A549 (cell line): ENCODE results near the gene NCBP3. TPM values are rescaled to one million over a fixed set of nuclear protein-coding genes. Genes with fewer than 3 reads are reported as not detected.

Source experiments
- ATAC-seq, 2 experiments: fragments of 200-7000 bp in 1 of 2; fragments of >200 bp in 1 of 2; cut with Nextera tagmentation in 1 of 2; cut with Tn5 transposase in 1 of 2; 3 replicates each; pipeline versions ENCODE4 v1.8.0 to v1.9.1; 2018 to 2020; ENCODE audit warnings: mild to moderate bottlenecking in 1 of 2, moderate library complexity in 1 of 2
- CTCF ChIA-PET: fragments of 300-600 bp; sonication (Branson Sonifier 250); formaldehyde crosslinking; extraction: SDS; loops from one replicate; lab custom pipeline; 2021; ENCODE audit warnings: antibody characterized with exemption, inconsistent platforms; lab: Yijun Ruan, JAX
- POLR2A ChIA-PET: fragments of 350-600 bp; formaldehyde crosslinking; extraction: SDS; loops from one replicate; lab custom pipeline; 2021; ENCODE audit warnings: antibody characterized with exemption, inconsistent platforms; lab: Yijun Ruan, JAX
- DNase-seq, 2 experiments: peaks; one replicate each; pipeline versions ENCODE4 v3.0.0 to v3.0.0-alpha.2; 2011 to 2016; ENCODE audit warnings: low read depth in 1 of 2, low spot score in 1 of 2
- FAIRE-seq: peaks from 2 replicates; lab custom pipeline; 2011; peaks lifted over from hg19 to GRCh38; lab: Jason Lieb, UNC
- H3K27ac ChIP-seq, 2 experiments: fragments of >200 bp; sonication (Bioruptor Twin); formaldehyde crosslinking; 3 replicates each; pipeline ENCODE4 v1.5.1; 2016 to 2017
- H3K4me1 ChIP-seq: fragments of >200 bp; sonication (Bioruptor Twin); formaldehyde crosslinking; 3 replicates; pipeline ENCODE4 v1.6.1; 2016
- H3K4me2 ChIP-seq: fragments of >200 bp; sonication (Bioruptor Twin); formaldehyde crosslinking; 3 replicates; pipeline ENCODE4 v1.6.1; 2016
- H3K4me3 ChIP-seq: fragments of >200 bp; sonication (Bioruptor Twin); formaldehyde crosslinking; 3 replicates; pipeline ENCODE4 v1.5.1; 2016
- H3K9me3 ChIP-seq: fragments of >200 bp; sonication (Bioruptor Twin); formaldehyde crosslinking; 3 replicates; pipeline ENCODE4 v1.6.1; 2016
- BHLHE40 ChIP-seq: IDR thresholded peaks from 2 replicates; pipeline ENCODE4 v1.6.1; 2012; ENCODE audit warnings: low read depth, low read length, inconsistent platforms
- CBX2 ChIP-seq: fragments of 200-600 bp; sonication (generic); IDR thresholded peaks from 2 replicates; pipeline ENCODE4 v1.6.1; 2016; ENCODE audit warnings: low read depth, mild to moderate bottlenecking, borderline replicate concordance
- CBX8 ChIP-seq: fragments of 200-600 bp; sonication (generic); IDR thresholded peaks from 2 replicates; pipeline ENCODE4 v1.6.1; 2016
- CHD4 ChIP-seq: fragments of 200-600 bp; sonication (generic); IDR thresholded peaks from 2 replicates; pipeline ENCODE4 v1.6.1; 2016; ENCODE audit warnings: antibody characterized with exemption, mild to moderate bottlenecking, borderline replicate concordance
- EHF ChIP-seq: fragments of 250-450 bp; sonication (Bioruptor Pico); IDR thresholded peaks from 2 replicates; pipeline ENCODE4 v1.5.0; 2020; ENCODE audit warnings: mild to moderate bottlenecking
- EHMT2 ChIP-seq: fragments of 200-600 bp; sonication (generic); IDR thresholded peaks from 2 replicates; pipeline ENCODE4 v1.6.1; 2016; ENCODE audit warnings: antibody characterized with exemption, low read depth, mild to moderate bottlenecking, moderate library complexity
- EP300 ChIP-seq, 2 experiments: fragments of >200 bp; sonication (Bioruptor Twin); formaldehyde crosslinking; IDR thresholded peaks; 2 replicates in 1 of 2; 3 replicates in 1 of 2; pipeline ENCODE4 v1.6.1; 2016 to 2017
- ESRRA ChIP-seq: fragments of 150-350 bp; IDR thresholded peaks from 2 replicates; pipeline ENCODE4 v1.6.1; 2014; ENCODE audit warnings: mild to moderate bottlenecking, low read length, borderline replicate concordance
- FOSB ChIP-seq: fragments of 250-450 bp; sonication (Bioruptor Pico); IDR thresholded peaks from 2 replicates; pipeline ENCODE4 v1.5.0; 2020; ENCODE audit warnings: mild to moderate bottlenecking, moderate library complexity
- FOSL2 ChIP-seq, 2 experiments: fragments of 450-650 bp in 1 of 2; fragments of >200 bp in 1 of 2; sonication (Bioruptor Twin) in 1 of 2; formaldehyde crosslinking; IDR thresholded peaks; 2 replicates each; pipeline versions ENCODE4 v1.5.0 to v1.6.1; 2016 to 2020; ENCODE audit warnings: mild to moderate bottlenecking in 1 of 2, moderate library complexity in 1 of 2
- FOXS1 ChIP-seq: fragments of 250-450 bp; sonication (Bioruptor Pico); IDR thresholded peaks from 2 replicates; pipeline ENCODE4 v1.5.0; 2020; ENCODE audit warnings: mild to moderate bottlenecking, moderate library complexity
- HES2 ChIP-seq: fragments of >200 bp; sonication (Bioruptor Twin); formaldehyde crosslinking; IDR thresholded peaks from 2 replicates; pipeline ENCODE4 v1.6.1; 2016
- HOXA7 ChIP-seq: fragments of 250-450 bp; sonication (Bioruptor Pico); IDR thresholded peaks from 2 replicates; pipeline ENCODE4 v1.5.0; 2020; ENCODE audit warnings: mild to moderate bottlenecking, moderate library complexity
- HOXB13 ChIP-seq: fragments of 250-450 bp; sonication (Bioruptor Pico); IDR thresholded peaks from 2 replicates; pipeline ENCODE4 v1.5.0; 2020; ENCODE audit warnings: low read depth, mild to moderate bottlenecking, moderate library complexity
- JUN ChIP-seq, 2 experiments: fragments of >200 bp; sonication (Bioruptor Twin); formaldehyde crosslinking; IDR thresholded peaks; 2 replicates in 1 of 2; 3 replicates in 1 of 2; pipeline ENCODE4 v1.6.1; 2016 to 2017
- MYC ChIP-seq: IDR thresholded peaks from 2 replicates; pipeline ENCODE4 v1.6.1; 2012; ENCODE audit warnings: mild to moderate bottlenecking, inconsistent platforms, low read length, improper control_type of control experiment, borderline replicate concordance
- NFE2L2 ChIP-seq: fragments of 150-350 bp; conservative IDR thresholded peaks from 2 replicates; pipeline ENCODE4 v1.6.1; 2014; ENCODE audit warnings: low read length
- NPAS2 ChIP-seq: fragments of 250-450 bp; sonication (Bioruptor Pico); IDR thresholded peaks from 2 replicates; pipeline ENCODE4 v1.8.0; 2022; ENCODE audit warnings: mild to moderate bottlenecking, moderate library complexity, borderline replicate concordance
- PHF8 ChIP-seq: fragments of 200-600 bp; sonication (generic); IDR thresholded peaks from 2 replicates; pipeline ENCODE4 v1.6.1; 2016; ENCODE audit warnings: low read depth, mild to moderate bottlenecking, antibody characterized with exemption, moderate library complexity, borderline replicate concordance
- POLR2A ChIP-seq: IDR thresholded peaks from 2 replicates; pipeline ENCODE4 v1.6.1; 2012; ENCODE audit warnings: mild to moderate bottlenecking, low read length
- POLR2AphosphoS2 ChIP-seq: conservative IDR thresholded peaks from 2 replicates; pipeline ENCODE4 v1.6.1; 2012; ENCODE audit warnings: low read length, improper control_type of control experiment, inconsistent platforms
- REST ChIP-seq: fragments of 200-600 bp; sonication (generic); IDR thresholded peaks from 2 replicates; pipeline ENCODE4 v1.6.1; 2016; ENCODE audit warnings: antibody characterized with exemption, mild to moderate bottlenecking, moderate library complexity
- RNF2 ChIP-seq: fragments of 200-600 bp; sonication (generic); IDR thresholded peaks from 2 replicates; pipeline ENCODE4 v1.6.1; 2016; ENCODE audit warnings: low read depth, mild to moderate bottlenecking, antibody characterized with exemption, moderate library complexity, borderline replicate concordance
- ZFP36 ChIP-seq: fragments of 450-650 bp; IDR thresholded peaks from 2 replicates; pipeline ENCODE4 v1.6.1; 2014; ENCODE audit warnings: borderline replicate concordance; ENCODE audit not compliant: partially characterized antibody
- ZNF302 ChIP-seq: fragments of 250-450 bp; sonication (Bioruptor Pico); IDR thresholded peaks from 2 replicates; pipeline ENCODE4 v1.9.0; 2021; ENCODE audit warnings: inconsistent platforms, mild to moderate bottlenecking, moderate library complexity
- ZSCAN20 ChIP-seq: fragments of 250-450 bp; sonication (Bioruptor Pico); IDR thresholded peaks from 2 replicates; pipeline ENCODE4 v1.8.0; 2022; ENCODE audit warnings: mild to moderate bottlenecking, moderate library complexity
- WGBS: methylation state at CpG from one replicate; pipeline ENCODE4 v1.1.6; 2017; ENCODE audit errors: missing lambda C conversion rate; 5-methylcytosine and 5-hydroxymethylcytosine counted together
- polyA plus RNA-seq, 4 experiments: library from polyadenylated mRNA; depleted of rRNA in 3 of 4; stranded (reverse); fragments of >200 nt; fragmentation: RNase III in 1 of 4; extraction: RNeasy Plus Mini Kit Qiagen cat#74134 plus additional on column Dnase treatment in 1 of 4; gene quantifications; 2 replicates in 3 of 4; 3 replicates in 1 of 4; pipeline ENCODE4 v1.2.3, GENCODE V29; 2011 to 2017
- TF ChIP-seq, protein P1 (sequence below): IDR thresholded peaks from 2 replicates; pipeline ENCODE4 v1.6.1; 2012; ENCODE audit warnings: low read depth, borderline replicate concordance
- TF ChIP-seq, protein P2 (sequence below): IDR thresholded peaks from 2 replicates; pipeline ENCODE4 v1.6.1; 2012

NCBP3 gene
- polyA plus RNA-seq, 2 of the 4 experiments (the other 2 are of a cell fraction), result 32.7 to 36.6 TPM

DNA sequence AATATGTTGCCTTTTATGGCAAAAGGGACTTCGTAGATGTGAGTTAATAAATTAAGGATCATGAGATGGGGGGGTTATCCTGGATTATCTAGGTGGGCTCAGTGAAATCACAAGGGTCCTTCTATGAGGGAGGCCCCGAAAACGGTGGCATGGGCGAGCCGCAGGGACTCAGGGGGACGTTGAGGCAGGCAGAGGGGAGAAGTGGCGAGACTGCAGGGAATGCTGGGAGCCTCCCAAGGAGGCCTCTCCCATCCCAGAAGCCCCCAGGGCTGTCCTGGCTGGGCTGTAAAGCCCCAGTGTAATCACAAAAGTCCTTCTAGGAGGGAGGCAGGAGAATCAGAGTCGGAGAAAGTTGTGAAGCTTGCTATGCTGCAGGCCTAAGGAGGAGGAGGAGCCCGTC lies 80.1 kb downstream of the NCBP3 start:
- H3K4me3 ChIP-seq, result no peak overlapping the region
- ChIA-PET POLR2A (no interaction called here), CTCF (interaction anchor here (1.9 to 2.3 kb wide), 2 partner anchors 14 to 28 kb away, joined by 5 to 6 read pairs; no protein-coding TSS in a partner anchor)
- DNase-seq, result no peak
- FAIRE-seq, result no peak
- WGBS, result 71% methylated on average over 9 of the region's 9 CpGs
- no peak overlapping the region for H3K27ac ChIP-seq
- no peaks in the 10 kb centered on the region for H3K4me1 ChIP-seq
- no peak for TF ChIP-seq HOXB13 (CRISPR knock-in tag)
- no peak for TF ChIP-seq EHMT2
- no peak for TF ChIP-seq HOXA7 (CRISPR knock-in tag)
- TF ChIP-seq EHF (CRISPR knock-in tag), result no peak
- no peak for TF ChIP-seq ZFP36
- no peak for TF ChIP-seq POLR2AphosphoS2
- TF ChIP-seq, all 56 proteins: peak for 0
- no peak for ATAC-seq
- H3K9me3 ChIP-seq, result no peaks in the 10 kb centered on the region
- H3K4me2 ChIP-seq, result no peak overlapping the region

DNA sequence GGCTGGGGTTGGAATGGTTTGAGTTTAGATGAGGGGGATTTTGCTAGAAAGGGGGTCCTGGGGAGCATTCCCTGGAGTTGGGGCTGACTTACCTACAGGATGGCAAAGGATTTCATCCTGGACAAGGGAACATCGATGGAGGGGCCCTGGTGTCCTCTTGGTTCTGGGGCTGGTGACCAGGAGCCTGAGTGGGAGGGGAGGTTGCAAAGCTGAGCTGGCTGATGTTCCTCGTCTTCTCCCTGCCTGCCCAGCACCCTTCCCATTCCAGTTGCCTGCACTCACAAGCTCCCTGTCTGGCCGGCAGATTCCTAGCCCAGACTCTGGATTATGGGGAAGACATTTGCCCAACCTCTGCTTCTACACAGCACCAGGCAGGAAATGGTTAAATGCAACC lies 82.3 kb downstream of the NCBP3 start:
- H3K27ac ChIP-seq, result no peak overlapping the region
- ATAC-seq, result no peak; a peak in 1 of 6 replicates
- no peak overlapping the region for H3K4me2 ChIP-seq
- FAIRE-seq, result no peak
- H3K4me1 ChIP-seq, result no peaks in the 10 kb centered on the region
- no peak overlapping the region for H3K4me3 ChIP-seq
- WGBS, result 44% methylated on average over 3 of the region's 3 CpGs
- H3K9me3 ChIP-seq, result peaks cover 13% of the 10 kb centered on the region; the same call in 2 of the 3 replicates
- TF ChIP-seq ZSCAN20 (CRISPR knock-in tag) (no peak), FOSB (CRISPR knock-in tag) (no peak), CBX2 (no peak), CHD4 (no peak), FOXS1 (CRISPR knock-in tag) (no peak), ZNF302 (CRISPR knock-in tag) (no peak), JUN (IDR thresholded peaks at IDR 0.05) (no peak), ZFP36 (no peak), CBX8 (no peak)
- TF ChIP-seq, protein P1, sequence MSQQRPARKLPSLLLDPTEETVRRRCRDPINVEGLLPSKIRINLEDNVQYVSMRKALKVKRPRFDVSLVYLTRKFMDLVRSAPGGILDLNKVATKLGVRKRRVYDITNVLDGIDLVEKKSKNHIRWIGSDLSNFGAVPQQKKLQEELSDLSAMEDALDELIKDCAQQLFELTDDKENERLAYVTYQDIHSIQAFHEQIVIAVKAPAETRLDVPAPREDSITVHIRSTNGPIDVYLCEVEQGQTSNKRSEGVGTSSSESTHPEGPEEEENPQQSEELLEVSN, result no peak
- TF ChIP-seq, protein P2, sequence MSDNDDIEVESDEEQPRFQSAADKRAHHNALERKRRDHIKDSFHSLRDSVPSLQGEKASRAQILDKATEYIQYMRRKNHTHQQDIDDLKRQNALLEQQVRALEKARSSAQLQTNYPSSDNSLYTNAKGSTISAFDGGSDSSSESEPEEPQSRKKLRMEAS, result no peak
- TF ChIP-seq, all 56 proteins: peak for 0
- DNase-seq, result no peak
- ChIA-PET POLR2A (no interaction called here), CTCF (interaction anchor here (1.5 to 9.2 kb wide), 3 partner anchors 10 to 29 kb away, joined by 6 to 88 read pairs (median 7); no protein-coding TSS in a partner anchor)

DNA sequence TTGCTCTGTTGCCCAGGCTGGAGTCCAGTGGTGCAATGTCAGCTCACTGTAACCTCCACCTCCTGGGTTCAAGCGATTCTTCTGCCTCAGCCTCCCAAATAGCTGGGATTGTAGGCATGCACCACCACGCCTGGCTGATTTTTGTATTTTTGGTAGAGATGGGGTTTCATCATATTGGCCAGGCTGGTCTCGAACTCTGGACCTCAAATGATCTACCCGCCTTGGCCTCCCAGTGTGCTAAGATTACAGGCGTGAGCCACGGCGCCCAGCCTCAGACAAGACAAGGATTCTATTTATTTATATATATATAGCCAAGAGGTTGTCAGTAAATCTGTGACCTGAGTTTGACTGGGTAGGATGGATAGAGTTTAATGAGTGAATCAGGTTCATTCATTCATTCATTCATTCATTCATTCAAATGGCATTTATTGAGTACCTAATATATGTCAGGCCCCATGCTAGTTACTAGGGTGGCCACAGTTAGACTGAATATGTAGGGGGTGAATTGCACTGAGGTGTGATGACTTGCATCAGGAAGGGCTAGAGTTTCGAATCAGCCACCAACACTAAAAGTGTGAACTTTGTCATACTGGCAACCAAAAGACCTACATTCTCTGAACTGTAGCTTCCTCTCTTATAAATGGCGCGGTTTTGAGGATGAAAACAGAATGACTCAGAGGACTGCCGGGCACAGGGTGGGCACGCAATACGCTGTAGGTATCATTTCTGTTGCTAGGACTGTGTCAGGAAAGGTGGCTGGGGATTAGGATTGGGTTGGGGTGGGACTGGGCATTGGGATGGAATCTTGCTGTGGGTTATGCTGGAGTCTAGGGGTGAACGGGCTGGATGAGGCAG lies 82.9 kb downstream of the NCBP3 start:
- DNase-seq, result no peak
- H3K4me2 ChIP-seq, result no peak overlapping the region
- no peak overlapping the region for H3K4me3 ChIP-seq
- 78% methylated on average over 14 of the region's 14 CpGs for WGBS
- ChIA-PET CTCF (interaction anchor here (0.6 to 9.2 kb wide), 5 partner anchors 9 to 28 kb away, joined by 3 to 88 read pairs (median 6); no protein-coding TSS in a partner anchor), POLR2A (no interaction called here)
- no peaks in the 10 kb centered on the region for H3K4me1 ChIP-seq
- H3K9me3 ChIP-seq, result peaks cover 13% of the 10 kb centered on the region; the same call in 2 of the 3 replicates
- no peak for FAIRE-seq
- no peak overlapping the region for H3K27ac ChIP-seq
- ATAC-seq, result no peak
- no peak for TF ChIP-seq ESRRA
- TF ChIP-seq NFE2L2, result no peak
- no peak for TF ChIP-seq EP300 (IDR thresholded peaks at IDR 0.05)
- no peak for TF ChIP-seq BHLHE40
- no peak for TF ChIP-seq NPAS2 (CRISPR knock-in tag)
- no peak for TF ChIP-seq REST
- TF ChIP-seq FOSL2 (IDR thresholded peaks at IDR 0.05), result no peak
- no peak for TF ChIP-seq FOSL2 (CRISPR knock-in tag; IDR thresholded peaks at IDR 0.05)
- TF ChIP-seq RNF2, result no peak
- no peak for TF ChIP-seq POLR2A
- TF ChIP-seq PHF8, result no peak
- TF ChIP-seq HES2, result no peak
- no peak for TF ChIP-seq MYC
